IMR-90 (cell line): Measurements from ENCODE around the gene VWA5A.

Experiments used
- CEBPB ChIP-seq: IDR thresholded peaks from 2 replicates; pipeline ENCODE4 v1.6.1; 2012; ENCODE audit warnings: low read depth, low read length, improper control_type of control experiment
- CHD1 ChIP-seq: IDR thresholded peaks from 2 replicates; pipeline ENCODE4 v1.6.1; 2012; ENCODE audit warnings: low read depth, low read length, improper control_type of control experiment
- FOS ChIP-seq: fragments of 150-350 bp; IDR thresholded peaks from 2 replicates; pipeline ENCODE4 v1.6.1; 2016; ENCODE audit warnings: low read depth, low read length
- MAZ ChIP-seq: IDR thresholded peaks from 2 replicates; pipeline ENCODE4 v1.6.1; 2012; ENCODE audit warnings: low read depth, mild to moderate bottlenecking, low read length, improper control_type of control experiment, moderate library complexity, borderline replicate concordance
- NFE2L2 ChIP-seq: fragments of 150-350 bp; IDR thresholded peaks from 2 replicates; pipeline ENCODE4 v1.6.1; 2016; ENCODE audit warnings: low read depth, mild to moderate bottlenecking, low read length
- POLR2A ChIP-seq: IDR thresholded peaks from 2 replicates; pipeline ENCODE4 v1.6.1; 2012; ENCODE audit warnings: mild to moderate bottlenecking, low read depth, low read length
- RAD21 ChIP-seq: IDR thresholded peaks from 2 replicates; pipeline ENCODE4 v1.6.1; 2012; ENCODE audit warnings: low read length, improper control_type of control experiment
- RCOR1 ChIP-seq: IDR thresholded peaks from 2 replicates; pipeline ENCODE4 v1.6.1; 2012; ENCODE audit warnings: mild to moderate bottlenecking, low read length, improper control_type of control experiment; ENCODE audit not compliant: insufficient replicate concordance
- RFX5 ChIP-seq: IDR thresholded peaks from 2 replicates; pipeline ENCODE4 v1.8.0; 2012; ENCODE audit warnings: low read depth, mild to moderate bottlenecking, low read length, moderate library complexity
- TF ChIP-seq, protein P1 (sequence below): conservative IDR thresholded peaks from 2 replicates; pipeline ENCODE4 v1.5.1; 2012; ENCODE audit warnings: mild to moderate bottlenecking, low read depth, low read length, improper control_type of control experiment
- TF ChIP-seq, protein P2 (sequence below): fragments of 150-350 bp; IDR thresholded peaks from 2 replicates; pipeline ENCODE4 v1.6.1; 2016; ENCODE audit warnings: low read depth, mild to moderate bottlenecking, low read length, moderate library complexity, borderline replicate concordance

DNA sequence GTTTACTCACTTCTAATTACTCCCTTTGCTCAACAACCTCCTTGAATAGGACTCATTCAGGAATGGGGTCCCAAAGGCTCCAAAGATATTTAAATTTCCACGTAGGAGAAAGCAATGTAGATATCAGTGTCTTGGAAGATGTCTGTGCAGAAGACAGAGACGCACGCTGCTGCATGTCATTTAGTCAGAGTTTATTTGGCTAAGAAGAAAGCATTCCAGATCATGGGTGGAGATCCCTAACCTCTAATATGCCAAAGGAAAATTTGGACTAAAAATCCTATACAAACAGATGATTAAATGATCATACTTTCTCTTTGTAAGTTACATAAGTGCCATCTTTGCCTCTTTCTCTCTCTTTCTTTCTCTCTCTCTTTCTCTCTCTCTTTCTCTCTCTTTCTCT, 67.8 kb downstream of the VWA5A start, which contains the start of gene OR10D3:
- TF ChIP-seq, protein P1, sequence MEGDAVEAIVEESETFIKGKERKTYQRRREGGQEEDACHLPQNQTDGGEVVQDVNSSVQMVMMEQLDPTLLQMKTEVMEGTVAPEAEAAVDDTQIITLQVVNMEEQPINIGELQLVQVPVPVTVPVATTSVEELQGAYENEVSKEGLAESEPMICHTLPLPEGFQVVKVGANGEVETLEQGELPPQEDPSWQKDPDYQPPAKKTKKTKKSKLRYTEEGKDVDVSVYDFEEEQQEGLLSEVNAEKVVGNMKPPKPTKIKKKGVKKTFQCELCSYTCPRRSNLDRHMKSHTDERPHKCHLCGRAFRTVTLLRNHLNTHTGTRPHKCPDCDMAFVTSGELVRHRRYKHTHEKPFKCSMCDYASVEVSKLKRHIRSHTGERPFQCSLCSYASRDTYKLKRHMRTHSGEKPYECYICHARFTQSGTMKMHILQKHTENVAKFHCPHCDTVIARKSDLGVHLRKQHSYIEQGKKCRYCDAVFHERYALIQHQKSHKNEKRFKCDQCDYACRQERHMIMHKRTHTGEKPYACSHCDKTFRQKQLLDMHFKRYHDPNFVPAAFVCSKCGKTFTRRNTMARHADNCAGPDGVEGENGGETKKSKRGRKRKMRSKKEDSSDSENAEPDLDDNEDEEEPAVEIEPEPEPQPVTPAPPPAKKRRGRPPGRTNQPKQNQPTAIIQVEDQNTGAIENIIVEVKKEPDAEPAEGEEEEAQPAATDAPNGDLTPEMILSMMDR, result no peak
- no peak for TF ChIP-seq NFE2L2
- no peak for TF ChIP-seq RFX5
- no peak for TF ChIP-seq RAD21
- no peak for TF ChIP-seq FOS
- TF ChIP-seq MAZ, result no peak
- no peak for TF ChIP-seq RCOR1
- TF ChIP-seq POLR2A, result no peak
- TF ChIP-seq CHD1, result no peak
- no peak for TF ChIP-seq CEBPB
- TF ChIP-seq, protein P2, sequence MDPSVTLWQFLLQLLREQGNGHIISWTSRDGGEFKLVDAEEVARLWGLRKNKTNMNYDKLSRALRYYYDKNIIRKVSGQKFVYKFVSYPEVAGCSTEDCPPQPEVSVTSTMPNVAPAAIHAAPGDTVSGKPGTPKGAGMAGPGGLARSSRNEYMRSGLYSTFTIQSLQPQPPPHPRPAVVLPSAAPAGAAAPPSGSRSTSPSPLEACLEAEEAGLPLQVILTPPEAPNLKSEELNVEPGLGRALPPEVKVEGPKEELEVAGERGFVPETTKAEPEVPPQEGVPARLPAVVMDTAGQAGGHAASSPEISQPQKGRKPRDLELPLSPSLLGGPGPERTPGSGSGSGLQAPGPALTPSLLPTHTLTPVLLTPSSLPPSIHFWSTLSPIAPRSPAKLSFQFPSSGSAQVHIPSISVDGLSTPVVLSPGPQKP, result no peak
